CD14-positive monocyte (primary cell): Measurements from ENCODE around the gene GPR3. TPM values are rescaled to one million over a fixed set of nuclear protein-coding genes. Genes with fewer than 3 reads are reported as not detected.

Experiments
- DNase-seq, 3 donors: peaks; one replicate each; pipeline ENCODE4 v3.0.0-alpha.2; 2011 to 2022
- H2AFZ ChIP-seq: 2 replicates; pipeline ENCODE4 v1.6.0; 2012; ENCODE audit warnings: mild to moderate bottlenecking, low read depth, low read length, inconsistent platforms; ENCODE audit not compliant: insufficient read depth, poor library complexity, severe bottlenecking
- H3K27ac ChIP-seq, 2 donors: 1 replicate in 1 of 2; 2 replicates in 1 of 2; pipeline ENCODE4 v1.5.1; 2012 to 2013; ENCODE audit warnings: low read length in 2 of 2, control low read depth in 1 of 2, inconsistent platforms in 1 of 2, low read depth in 1 of 2, mild to moderate bottlenecking in 1 of 2
- H3K27me3 ChIP-seq, 2 donors: one replicate each; pipeline versions ENCODE4 v1.6.0 to v1.6.1; 2011 to 2013; ENCODE audit warnings: low read length in 2 of 2; ENCODE audit not compliant: control insufficient read depth in 2 of 2, insufficient read depth in 2 of 2
- H3K36me3 ChIP-seq, 2 donors: replicated peaks in 1 of 2; 1 replicate in 1 of 2; 2 replicates in 1 of 2; pipeline versions ENCODE4 v1.5.1 to v1.6.1; 2012 to 2013; ENCODE audit warnings: low read length in 2 of 2, control low read depth in 1 of 2, inconsistent platforms in 1 of 2, mild to moderate bottlenecking in 1 of 2; ENCODE audit not compliant: insufficient read depth in 2 of 2, control insufficient read depth in 1 of 2
- H3K4me1 ChIP-seq, 2 donors: 1 replicate in 1 of 2; 2 replicates in 1 of 2; pipeline versions ENCODE4 v1.5.1 to v1.6.1; 2012 to 2013; ENCODE audit warnings: low read length in 2 of 2, control low read depth in 1 of 2, inconsistent platforms in 1 of 2, mild to moderate bottlenecking in 1 of 2, moderate library complexity in 1 of 2; ENCODE audit not compliant: insufficient read depth in 2 of 2, control insufficient read depth in 1 of 2
- H3K4me2 ChIP-seq: replicated peaks from 2 replicates; pipeline ENCODE3; 2012; ENCODE audit warnings: low read length, moderate library complexity, mild to moderate bottlenecking; ENCODE audit not compliant: poor library complexity, severe bottlenecking; ENCODE audit errors: extremely low read depth
- H3K4me3 ChIP-seq, 3 experiments: fragments of 200-600 bp in 1 of 3; sonication (generic) in 1 of 3; replicated peaks in 1 of 3; 1 replicate in 2 of 3; 2 replicates in 1 of 3; pipeline ENCODE4 v1.5.1; 2011 to 2013; ENCODE audit warnings: low read length in 3 of 3, mild to moderate bottlenecking in 3 of 3, control low read depth in 2 of 3, low read depth in 2 of 3, inconsistent platforms in 1 of 3, moderate library complexity in 1 of 3
- H3K79me2 ChIP-seq: 2 replicates; pipeline ENCODE4 v1.6.0; 2012; ENCODE audit warnings: mild to moderate bottlenecking, control low read depth, inconsistent platforms, low read length, moderate library complexity; ENCODE audit not compliant: insufficient read depth
- H3K9ac ChIP-seq: 2 replicates; pipeline ENCODE4 v1.6.0; 2017; ENCODE audit warnings: low read length, mild to moderate bottlenecking; ENCODE audit not compliant: insufficient read depth, poor library complexity, severe bottlenecking
- H3K9me3 ChIP-seq, 2 donors: replicated peaks in 1 of 2; 1 replicate in 1 of 2; 2 replicates in 1 of 2; pipeline versions ENCODE4 v1.5.1 to v1.6.1; 2012 to 2013; ENCODE audit warnings: low read length in 2 of 2, control low read depth in 1 of 2; ENCODE audit not compliant: control insufficient read depth in 1 of 2, insufficient read depth in 1 of 2
- H4K20me1 ChIP-seq: 2 replicates; pipeline ENCODE4 v1.6.0; 2012; ENCODE audit warnings: mild to moderate bottlenecking, low read length, control low read depth, moderate library complexity; ENCODE audit not compliant: insufficient read depth
- H3K27ac Mint-ChIP-seq, 7 donors: one replicate each; pipeline ENCODE4 v1.8.0; 2020; ENCODE audit warnings: mild to moderate bottlenecking in 7 of 7, mixed read lengths in 7 of 7, moderate library complexity in 6 of 7, inconsistent platforms in 2 of 7
- H3K27me3 Mint-ChIP-seq, 3 donors: one replicate each; pipeline ENCODE4 v1.8.0; 2021 to 2022; ENCODE audit warnings: low read depth in 3 of 3, mild to moderate bottlenecking in 3 of 3, mixed read lengths in 3 of 3, moderate library complexity in 3 of 3, inconsistent platforms in 1 of 3
- H3K36me3 Mint-ChIP-seq, 2 donors: one replicate each; pipeline ENCODE4 v1.8.0; 2020; ENCODE audit warnings: mixed read lengths in 2 of 2, inconsistent platforms in 1 of 2, mild to moderate bottlenecking in 1 of 2
- H3K4me1 Mint-ChIP-seq: one replicate; pipeline ENCODE4 v1.8.0; 2020; ENCODE audit warnings: mild to moderate bottlenecking, mixed read lengths
- H3K4me3 Mint-ChIP-seq, 2 donors: one replicate each; pipeline ENCODE4 v1.8.0; 2020; ENCODE audit warnings: mild to moderate bottlenecking in 2 of 2, mixed read lengths in 2 of 2, moderate library complexity in 1 of 2
- H3K9me3 Mint-ChIP-seq, 7 donors: one replicate each; pipeline ENCODE4 v1.8.0; 2020 to 2022; ENCODE audit warnings: mixed read lengths in 7 of 7, mild to moderate bottlenecking in 6 of 7, moderate library complexity in 6 of 7, inconsistent platforms in 2 of 7
- CTCF ChIP-seq: fragments of 200-600 bp; IDR thresholded peaks from one replicate; pipeline ENCODE4 v1.8.0; 2022; ENCODE audit warnings: antibody characterized with exemption, mild to moderate bottlenecking
- WGBS: methylation state at CpG from one replicate; pipeline ENCODE4 v1.1.5; 2013; ENCODE audit warnings: missing lambda C conversion rate; ENCODE audit not compliant: insufficient coverage; 5-methylcytosine and 5-hydroxymethylcytosine counted together
- intact Hi-C, 2 donors: fragments of 100-400 bp; cut with micrococcal nuclease; formaldehyde crosslinking; loops; one replicate each; pipeline versions ENCODE4 v1.15.0 to v1.15.1; 2023
- polyA plus RNA-seq, 3 donors: library from polyadenylated mRNA; depleted of rRNA in 1 of 3; unstranded in 2 of 3; stranded (reverse) in 1 of 3; fragments of 300-500 nt in 2 of 3; fragments of >200 nt in 1 of 3; fragmentation: Illumina TruSeq in 2 of 3; gene quantifications; 1 replicate in 2 of 3; 2 replicates in 1 of 3; pipeline ENCODE4 v1.2.3, GENCODE V29; 2012 to 2021

Gene GPR3
- polyA plus RNA-seq, 3 donors: 0.26 to 2.7 TPM; not detected in 1

DNA sequence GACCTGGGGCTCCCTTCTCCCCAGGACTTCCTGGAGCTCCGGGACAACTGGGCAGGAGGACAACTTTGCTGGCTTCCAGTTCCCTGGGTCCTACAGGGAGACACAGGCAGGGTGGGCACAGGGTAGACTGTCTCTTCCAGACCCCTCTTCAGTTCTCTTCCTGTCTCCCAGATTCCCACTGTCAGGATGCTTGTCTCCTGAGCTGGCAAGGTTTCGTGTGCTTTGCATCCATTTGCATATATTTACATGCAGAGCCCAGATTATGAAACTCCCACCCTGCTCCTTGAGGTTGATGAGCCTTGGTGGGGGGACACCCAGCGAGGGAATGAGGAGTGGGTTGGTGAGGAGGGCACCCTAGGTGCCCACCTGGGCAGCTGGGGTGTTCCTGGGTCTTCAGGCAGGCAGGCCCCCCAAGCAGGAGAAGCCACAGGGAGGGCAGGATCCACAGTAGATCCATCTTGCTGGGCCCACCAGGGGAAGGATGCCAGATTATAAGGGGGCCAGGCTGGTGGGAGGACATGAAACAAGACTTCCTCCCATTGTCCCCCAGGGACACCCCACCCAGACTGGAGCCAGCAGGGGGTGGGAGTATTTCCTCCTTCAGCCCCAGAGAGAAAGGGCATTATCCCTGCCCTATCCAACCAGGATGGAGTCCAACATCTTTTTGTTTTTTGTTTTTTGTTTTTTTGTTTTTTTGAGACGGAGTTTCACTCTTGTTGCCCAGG is 17.9 kb upstream of the GPR3 start, which contains the start of gene FCN3:
Gene FCN3, minus strand, starts transcription at position 463 of the 725 bp plus-strand sequence. Its CDS starts 6 bp downstream, at position 457.
- Histone ChIP-seq H3K4me3 (no peak within 1 kb of the TSS), H3K36me3 (no peaks in the 10 kb centered on the region), H3K27ac (no peak within 1 kb of the TSS), H3K79me2 (no peaks in the 10 kb centered on the region), H3K4me1 (peaks cover 12 to 15% of the 10 kb centered on the region in 2 donors), H2AFZ (no peak within 1 kb of the TSS), H3K4me2 (no peak within 1 kb of the TSS), H4K20me1 (no peaks in the 10 kb centered on the region), H3K9ac (no peak within 1 kb of the TSS), H3K27me3 (no peaks in the 10 kb centered on the region), H3K9me3 (no peaks in the 10 kb centered on the region)
- no peak for DNase-seq
- Mint-ChIP-seq H3K36me3 (no peaks in the 10 kb centered on the region), H3K27ac (peak within 1 kb of the TSS in 1 of 7 donors; percentile 25), H3K27me3 (peaks cover 4 to 6% (median 6%) of the 10 kb centered on the region in 3 donors), H3K4me1 (peaks cover 20% of the 10 kb centered on the region), H3K4me3 (no peak within 1 kb of the TSS), H3K9me3 (no peaks in the 10 kb centered on the region)
- WGBS: 96% methylated on average over 3 of the region's 4 CpGs
- TF ChIP-seq CTCF: no peak
- intact Hi-C loops: no loop called here

GRCh38 chr1:27377760-27378495 is 14.5 kb upstream of the GPR3 start:
- peaks cover 4% of the 10 kb centered on the region for H3K4me1 Mint-ChIP-seq

More at GRCh38 chr1:27377760-27378495, 14.5 kb upstream of the GPR3 start:
- Mint-ChIP-seq H3K4me3 (no peak overlapping the region), H3K36me3 (no peaks in the 10 kb centered on the region), H3K27me3 (peaks cover 9 to 18% (median 12%) of the 10 kb centered on the region in 3 donors), H3K27ac (no peak overlapping the region), H3K9me3 (no peaks in the 10 kb centered on the region)
- Histone ChIP-seq H4K20me1 (no peaks in the 10 kb centered on the region), H3K9me3 (no peaks in the 10 kb centered on the region), H3K4me3 (no peak overlapping the region), H3K4me2 (no peak overlapping the region), H3K27ac (no peak overlapping the region), H3K79me2 (no peaks in the 10 kb centered on the region), H3K9ac (no peak overlapping the region), H3K27me3 (peaks cover 0 to 5% of the 10 kb centered on the region in 2 donors), H3K36me3 (no peaks in the 10 kb centered on the region), H3K4me1 (no peaks in the 10 kb centered on the region), H2AFZ (no peak overlapping the region)
- no peak for DNase-seq
- 98% methylated on average over 7 of the region's 12 CpGs for WGBS
- intact Hi-C loops: no loop called here
- TF ChIP-seq CTCF: no peak
